Uterus (tissue), 2 donors: Measurements from ENCODE around the gene MLLT10.

Source experiments
- POLR2A ChIP-seq, 2 donors: fragments of 450-650 bp; IDR thresholded peaks; one replicate each; pipeline ENCODE4 v1.6.1; 2016; ENCODE audit warnings: antibody characterized with exemption in 2 of 2, mild to moderate bottlenecking in 1 of 2, moderate library complexity in 1 of 2
- TF ChIP-seq, protein P1 (sequence below), 4 experiments: fragments of 200-600 bp in 2 of 4; fragments of 450-650 bp in 2 of 4; sonication (generic) in 2 of 4; IDR thresholded peaks; one replicate each; pipeline ENCODE4 v1.5.1; 2016 to 2019; ENCODE audit warnings: antibody characterized with exemption in 4 of 4, mild to moderate bottlenecking in 2 of 4, moderate library complexity in 1 of 4

GRCh38 chr10:21535494-21535965, 1.5 kb downstream of the MLLT10 start:
- TF ChIP-seq POLR2A (IDR thresholded peaks at IDR 0.05), result no peak
- TF ChIP-seq, protein P1, sequence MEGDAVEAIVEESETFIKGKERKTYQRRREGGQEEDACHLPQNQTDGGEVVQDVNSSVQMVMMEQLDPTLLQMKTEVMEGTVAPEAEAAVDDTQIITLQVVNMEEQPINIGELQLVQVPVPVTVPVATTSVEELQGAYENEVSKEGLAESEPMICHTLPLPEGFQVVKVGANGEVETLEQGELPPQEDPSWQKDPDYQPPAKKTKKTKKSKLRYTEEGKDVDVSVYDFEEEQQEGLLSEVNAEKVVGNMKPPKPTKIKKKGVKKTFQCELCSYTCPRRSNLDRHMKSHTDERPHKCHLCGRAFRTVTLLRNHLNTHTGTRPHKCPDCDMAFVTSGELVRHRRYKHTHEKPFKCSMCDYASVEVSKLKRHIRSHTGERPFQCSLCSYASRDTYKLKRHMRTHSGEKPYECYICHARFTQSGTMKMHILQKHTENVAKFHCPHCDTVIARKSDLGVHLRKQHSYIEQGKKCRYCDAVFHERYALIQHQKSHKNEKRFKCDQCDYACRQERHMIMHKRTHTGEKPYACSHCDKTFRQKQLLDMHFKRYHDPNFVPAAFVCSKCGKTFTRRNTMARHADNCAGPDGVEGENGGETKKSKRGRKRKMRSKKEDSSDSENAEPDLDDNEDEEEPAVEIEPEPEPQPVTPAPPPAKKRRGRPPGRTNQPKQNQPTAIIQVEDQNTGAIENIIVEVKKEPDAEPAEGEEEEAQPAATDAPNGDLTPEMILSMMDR (IDR thresholded peaks at IDR 0.05), result no peak
